GM19468 (cell line): ENCODE results near the gene OR2W3.

Source experiments
- ATAC-seq: cut with Tn5 transposase; IDR thresholded peaks from one replicate; pipeline ENCODE4 v1.9.1; 2021; ENCODE audit warnings: mild to moderate bottlenecking, moderate library complexity, moderate number of reproducible peaks; ENCODE audit not compliant: unreplicated experiment; ENCODE audit errors: extremely low read depth

The OR2W3 gene

DNA sequence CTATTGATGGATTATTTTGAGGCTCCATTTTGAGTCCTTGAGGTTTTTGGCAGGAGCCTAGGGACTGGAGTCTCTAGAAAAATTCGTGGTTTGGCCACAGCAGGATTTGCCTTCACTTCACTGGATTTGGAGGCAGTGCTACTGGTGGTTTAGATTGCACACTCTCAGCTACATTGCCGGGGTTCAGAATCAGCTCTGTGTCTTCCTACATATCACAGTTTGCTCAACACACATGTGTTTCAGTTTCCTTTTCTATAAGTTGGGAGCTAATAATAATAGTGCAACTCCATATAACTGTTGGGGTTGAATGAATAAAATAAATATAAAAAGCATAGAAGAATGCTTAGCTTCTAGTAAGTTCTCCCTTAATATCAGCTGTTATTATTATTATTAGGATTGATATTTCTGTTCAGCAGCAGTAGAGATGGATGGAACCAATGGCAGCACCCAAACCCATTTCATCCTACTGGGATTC, at the start of gene OR2W3:
Gene OR2W3, plus strand, starts transcription at position 425 of the 475 bp plus-strand sequence. Its CDS starts 0 bp downstream, at position 425.
- no peak for ATAC-seq

DNA sequence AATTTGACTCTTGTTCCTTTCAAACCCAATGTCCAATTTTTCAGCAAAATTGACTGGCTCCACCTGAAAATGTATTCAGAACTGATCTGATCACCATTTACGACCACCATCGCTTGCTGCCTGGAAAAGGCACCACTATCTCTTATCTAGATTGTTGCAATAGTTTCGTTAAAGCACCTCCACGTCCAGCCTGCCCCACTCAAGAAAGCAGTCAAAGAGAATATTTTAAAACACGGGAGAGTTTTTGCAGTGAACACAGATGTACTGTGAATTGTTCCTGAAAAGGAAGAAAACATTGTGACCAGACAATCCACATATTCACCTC, 49.7 kb upstream of the OR2W3 start:
- no peak for ATAC-seq

DNA sequence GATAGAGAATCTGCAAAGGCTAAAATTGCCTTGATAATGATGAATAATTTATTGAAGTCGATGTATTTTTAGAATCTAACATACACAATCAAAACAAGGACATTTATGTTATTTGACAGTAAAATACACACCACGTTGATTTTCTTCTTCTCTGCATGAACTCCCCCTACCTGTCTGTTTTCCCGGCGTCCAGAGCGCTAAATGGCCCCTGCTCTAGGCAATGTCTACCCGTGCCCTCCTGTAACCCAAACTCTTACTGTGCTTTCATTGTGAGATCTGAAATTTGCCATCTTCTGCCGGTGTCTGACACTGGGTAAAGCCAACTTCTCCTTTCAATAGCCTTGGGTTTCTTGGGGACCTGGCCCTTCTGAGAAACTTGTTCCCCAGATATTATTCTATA, 47.0 kb upstream of the OR2W3 start:
- no peak for ATAC-seq

DNA sequence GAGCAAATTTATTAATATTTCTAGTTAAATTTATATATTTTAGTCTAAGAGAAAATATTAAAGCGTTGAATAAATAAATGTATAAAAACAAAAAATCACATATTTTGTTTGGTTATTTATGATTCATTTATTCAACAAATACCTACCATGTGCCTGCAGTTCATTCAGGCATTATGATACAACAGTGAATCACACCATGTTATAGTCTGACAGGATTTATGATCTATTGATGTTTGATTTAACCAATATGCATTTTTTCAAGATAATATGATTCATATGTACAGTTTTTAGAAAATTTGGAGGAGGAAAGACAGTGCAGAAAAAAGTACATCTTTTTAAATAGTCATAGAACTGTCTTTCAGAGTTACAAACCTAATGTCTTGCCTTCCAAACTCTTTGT, 45.8 kb upstream of the OR2W3 start:
- no peak for ATAC-seq

DNA sequence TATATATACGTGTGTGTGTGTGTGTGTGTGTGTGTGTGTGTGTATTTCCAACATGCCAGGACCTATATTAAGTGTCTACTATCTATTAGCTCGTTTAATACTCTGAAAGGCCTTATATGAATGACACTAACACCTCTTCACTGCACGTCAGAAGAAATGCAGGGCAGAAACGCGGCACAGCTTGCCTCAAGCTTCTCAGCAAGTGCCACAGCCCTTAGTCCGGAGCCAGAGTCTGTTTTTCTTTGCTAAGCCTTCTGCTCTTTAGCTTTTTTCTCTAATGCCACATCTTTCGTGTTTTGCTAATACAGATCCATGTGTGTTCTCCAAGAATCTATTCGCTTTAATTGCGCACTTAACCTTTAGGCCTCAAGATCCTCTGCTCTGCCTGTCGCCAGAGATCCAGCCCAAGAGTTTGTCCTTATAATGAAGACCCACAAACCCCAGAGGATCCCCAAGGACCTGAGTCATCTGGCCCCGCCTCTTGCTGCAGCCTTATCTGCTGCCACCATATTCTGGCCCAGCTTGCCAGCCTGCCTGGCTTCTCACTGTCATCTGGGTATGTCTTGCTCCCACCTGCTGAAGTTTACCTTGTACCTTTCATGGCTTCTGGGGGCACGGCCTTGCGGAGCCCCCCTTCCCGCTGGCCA, 40.4 kb upstream of the OR2W3 start:
- no peak for ATAC-seq

DNA sequence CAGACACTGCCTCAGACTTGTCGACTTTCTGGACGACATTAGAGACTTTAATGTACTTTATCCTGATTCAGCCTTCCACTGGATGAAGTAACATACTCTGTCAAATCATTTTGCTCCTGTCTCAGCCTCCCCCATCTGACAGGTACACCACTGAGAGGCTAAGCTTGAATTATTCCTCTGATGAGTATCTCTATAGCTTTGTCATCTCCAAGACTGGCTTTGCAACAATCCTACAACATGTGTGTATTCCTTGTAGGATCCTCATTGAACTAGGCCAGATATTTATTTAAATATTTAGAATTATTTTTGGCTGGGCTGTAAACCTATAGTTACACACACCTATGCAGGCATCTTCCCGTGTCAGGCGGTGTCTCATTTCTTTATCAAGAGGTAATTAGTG, 39.5 kb upstream of the OR2W3 start:
- ATAC-seq, result no peak

DNA sequence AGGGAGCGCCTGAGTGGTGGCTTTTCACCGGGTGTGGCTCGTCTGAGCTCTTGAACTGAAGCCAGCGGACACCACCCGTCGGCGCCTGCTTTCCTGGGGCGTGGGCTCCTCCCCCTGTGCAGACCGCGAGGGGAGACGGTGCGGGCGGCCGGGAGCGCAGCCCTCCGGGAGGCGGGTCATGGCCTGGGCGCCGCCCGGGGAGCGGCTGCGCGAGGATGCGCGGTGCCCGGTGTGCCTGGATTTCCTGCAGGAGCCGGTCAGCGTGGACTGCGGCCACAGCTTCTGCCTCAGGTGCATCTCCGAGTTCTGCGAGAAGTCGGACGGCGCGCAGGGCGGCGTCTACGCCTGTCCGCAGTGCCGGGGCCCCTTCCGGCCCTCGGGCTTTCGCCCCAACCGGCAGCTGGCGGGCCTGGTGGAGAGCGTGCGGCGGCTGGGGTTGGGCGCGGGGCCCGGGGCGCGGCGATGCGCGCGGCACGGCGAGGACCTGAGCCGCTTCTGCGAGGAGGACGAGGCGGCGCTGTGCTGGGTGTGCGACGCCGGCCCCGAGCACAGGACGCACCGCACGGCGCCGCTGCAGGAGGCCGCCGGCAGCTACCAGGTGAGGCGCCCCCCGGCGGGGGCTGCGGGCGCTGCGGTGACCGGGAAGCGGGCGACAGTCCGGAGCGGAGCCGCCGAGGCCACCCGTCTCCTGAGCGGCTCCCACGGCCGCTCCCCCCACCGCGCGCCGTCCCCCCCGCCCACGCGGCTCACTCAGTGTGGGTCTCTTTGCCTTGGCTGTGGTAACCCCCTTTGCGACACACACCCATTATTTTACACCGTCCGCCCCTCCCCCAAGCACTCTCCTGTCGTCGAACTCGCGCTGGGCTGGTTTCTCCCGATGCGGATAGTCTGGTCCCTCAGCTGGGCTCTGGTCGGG, 38.1 kb upstream of the OR2W3 start, which contains the start of gene TRIM58:
Gene TRIM58, plus strand, starts transcription at position 119 of the 916 bp plus-strand sequence. Its CDS starts 60 bp downstream, at position 179.
- ATAC-seq, result no peak

DNA sequence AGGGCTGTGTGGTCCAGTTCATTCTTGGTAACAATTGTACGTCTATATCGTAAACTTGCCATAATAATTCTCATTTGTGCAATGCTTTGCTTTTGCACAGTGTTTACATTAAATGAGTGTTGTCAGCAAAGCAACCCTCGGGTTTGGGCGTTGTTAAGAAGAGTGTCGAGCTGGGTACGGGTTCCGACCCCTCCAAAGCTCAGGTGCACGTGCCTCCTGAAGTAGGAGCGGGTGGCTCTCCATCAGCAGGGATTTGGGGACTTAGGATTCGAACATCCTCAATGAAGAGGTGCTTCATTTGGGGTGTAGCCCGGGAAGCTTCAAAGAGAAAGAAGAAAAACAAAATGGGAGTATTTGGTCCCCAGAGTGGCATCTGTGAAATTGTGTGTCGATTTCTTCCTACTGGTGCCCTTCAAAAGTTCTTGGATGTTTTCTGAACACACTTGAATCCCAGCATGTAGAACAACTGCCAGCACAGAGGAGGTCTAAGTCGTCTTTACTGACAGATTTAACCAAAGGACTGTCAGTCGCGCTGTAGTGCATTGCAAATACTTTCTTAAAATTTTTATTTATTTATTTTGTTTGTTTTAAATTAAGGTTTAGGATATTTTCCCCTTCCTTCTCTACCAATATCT, 37.3 kb upstream of the OR2W3 start:
- ATAC-seq, result no peak

DNA sequence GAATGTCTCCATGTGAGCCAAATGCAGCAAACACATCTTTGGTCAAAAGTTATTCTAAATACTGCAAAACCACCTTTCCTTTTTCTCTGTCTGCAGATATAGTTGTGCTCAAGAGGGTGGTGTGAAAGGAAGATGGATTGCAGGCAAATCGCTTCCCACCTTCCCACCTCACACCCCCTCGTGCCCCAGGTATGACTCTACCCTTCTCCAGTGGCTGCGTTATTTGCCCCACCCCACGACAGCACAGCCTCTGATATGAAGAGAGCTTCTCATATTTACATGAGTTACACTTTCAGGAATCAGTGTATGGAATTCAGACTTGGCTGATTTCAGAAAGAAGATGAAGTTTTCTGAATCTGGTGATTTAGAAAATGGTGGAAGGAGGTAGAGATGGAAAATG, 32.6 kb upstream of the OR2W3 start:
- no peak for ATAC-seq

DNA sequence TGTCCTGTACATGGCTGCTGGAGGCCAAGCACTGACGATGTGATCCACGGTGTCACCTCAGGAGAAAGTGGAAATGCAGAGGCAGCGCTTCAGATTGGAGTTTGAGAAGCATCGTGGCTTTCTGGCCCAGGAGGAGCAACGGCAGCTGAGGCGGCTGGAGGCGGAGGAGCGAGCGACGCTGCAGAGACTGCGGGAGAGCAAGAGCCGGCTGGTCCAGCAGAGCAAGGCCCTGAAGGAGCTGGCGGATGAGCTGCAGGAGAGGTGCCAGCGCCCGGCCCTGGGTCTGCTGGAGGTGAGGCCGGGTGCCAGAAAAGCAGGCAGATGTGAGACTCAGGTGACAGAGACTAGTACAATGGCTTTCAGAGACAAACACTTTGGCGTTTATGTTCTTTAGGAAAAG, 30.7 kb upstream of the OR2W3 start:
- no peak for ATAC-seq

DNA sequence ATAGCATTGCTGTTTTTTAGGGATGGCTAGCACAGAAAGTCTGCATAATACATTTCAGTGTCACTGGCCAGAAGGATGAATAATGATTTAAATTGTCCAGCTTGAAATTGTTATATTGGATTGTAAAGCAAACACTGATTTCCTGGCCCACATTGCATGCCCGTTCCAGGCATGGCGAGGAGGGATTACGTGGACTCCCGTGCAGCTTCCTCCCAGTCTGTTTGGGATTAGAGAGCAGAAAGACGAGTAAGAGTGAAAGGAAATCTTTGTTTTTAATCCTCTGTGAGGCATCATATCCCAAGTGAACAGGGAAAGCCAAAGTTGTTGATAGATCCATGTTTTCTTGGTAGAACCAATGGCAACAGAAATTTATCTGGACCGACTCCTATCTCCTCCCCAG, 30.0 kb upstream of the OR2W3 start:
- no peak for ATAC-seq

DNA sequence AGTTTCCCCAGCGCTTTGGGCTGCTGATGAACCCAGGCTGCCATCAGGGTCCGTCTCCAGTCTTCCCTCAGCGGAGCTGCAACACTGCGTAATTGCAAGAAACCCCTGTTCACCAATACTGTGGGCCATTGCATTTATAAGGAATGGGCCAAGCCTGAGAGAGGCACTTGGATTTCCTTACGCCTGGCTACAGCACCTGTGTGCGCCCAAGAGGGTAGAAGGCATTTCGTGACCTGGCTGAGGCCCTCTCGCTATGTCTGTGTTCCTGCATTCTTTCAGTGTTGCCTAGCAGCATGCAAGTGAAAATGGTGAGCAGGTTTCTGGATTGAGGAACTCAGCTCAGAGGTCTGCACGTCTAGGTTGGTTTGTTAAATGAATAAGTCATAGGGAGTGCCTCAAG, 12.0 kb upstream of the OR2W3 start:
- ATAC-seq, result no peak

DNA sequence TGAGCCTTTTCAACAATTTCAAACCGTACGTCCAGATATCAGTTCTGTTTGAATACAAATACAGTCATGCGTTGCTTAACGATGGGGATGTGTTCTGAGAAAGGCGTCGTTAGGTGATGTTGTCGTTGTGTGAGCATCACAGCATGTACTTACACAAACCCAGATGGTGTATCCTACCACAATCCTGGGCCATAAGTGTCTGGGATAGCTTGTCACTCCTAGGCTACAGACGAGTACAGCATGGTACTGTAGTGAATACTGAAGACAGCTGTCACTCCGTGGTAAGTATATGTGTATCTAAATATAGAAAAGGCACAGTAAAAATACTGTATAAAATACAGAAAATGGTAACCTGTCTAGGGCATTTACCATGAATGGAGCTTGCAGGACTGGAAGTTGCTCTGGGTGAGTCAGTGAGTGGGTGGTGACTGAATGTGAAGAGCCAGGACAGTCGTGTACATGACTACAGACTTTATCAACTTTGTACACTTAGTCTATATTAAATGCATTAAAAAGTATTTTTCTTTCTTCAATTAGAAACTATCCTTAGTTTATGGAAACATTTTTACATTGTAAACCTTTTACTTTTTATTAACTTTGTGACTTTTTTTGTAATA, 10.5 kb upstream of the OR2W3 start:
- no peak for ATAC-seq

DNA sequence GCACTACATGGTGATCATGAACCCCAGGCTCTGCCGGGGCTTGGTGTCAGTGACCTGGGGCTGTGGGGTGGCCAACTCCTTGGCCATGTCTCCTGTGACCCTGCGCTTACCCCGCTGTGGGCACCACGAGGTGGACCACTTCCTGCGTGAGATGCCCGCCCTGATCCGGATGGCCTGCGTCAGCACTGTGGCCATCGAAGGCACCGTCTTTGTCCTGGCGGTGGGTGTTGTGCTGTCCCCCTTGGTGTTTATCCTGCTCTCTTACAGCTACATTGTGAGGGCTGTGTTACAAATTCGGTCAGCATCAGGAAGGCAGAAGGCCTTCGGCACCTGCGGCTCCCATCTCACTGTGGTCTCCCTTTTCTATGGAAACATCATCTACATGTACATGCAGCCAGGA, 589 bp downstream of the OR2W3 start:
- ATAC-seq, result no peak

DNA sequence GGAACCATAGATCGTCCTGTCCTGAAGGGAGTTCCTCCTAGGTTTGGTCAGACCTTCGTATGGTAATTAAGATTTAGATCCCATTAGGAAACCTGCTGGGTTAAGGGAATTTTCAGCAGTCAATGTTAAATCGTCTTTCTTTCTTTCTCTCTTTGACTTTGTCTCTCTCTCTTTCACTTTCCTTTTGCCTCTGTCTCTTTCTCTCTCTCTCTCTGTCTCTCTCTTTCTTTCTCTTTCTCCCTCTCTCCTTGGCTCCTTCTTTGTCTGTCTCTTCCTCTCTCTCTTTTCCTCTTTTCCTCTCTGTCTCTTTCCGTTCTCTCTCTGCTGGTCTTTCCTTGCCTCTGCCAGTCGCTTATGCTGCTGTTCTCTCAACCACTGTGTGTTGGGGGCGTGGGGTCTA, 8.7 kb downstream of the OR2W3 start:
- ATAC-seq, result no peak

DNA sequence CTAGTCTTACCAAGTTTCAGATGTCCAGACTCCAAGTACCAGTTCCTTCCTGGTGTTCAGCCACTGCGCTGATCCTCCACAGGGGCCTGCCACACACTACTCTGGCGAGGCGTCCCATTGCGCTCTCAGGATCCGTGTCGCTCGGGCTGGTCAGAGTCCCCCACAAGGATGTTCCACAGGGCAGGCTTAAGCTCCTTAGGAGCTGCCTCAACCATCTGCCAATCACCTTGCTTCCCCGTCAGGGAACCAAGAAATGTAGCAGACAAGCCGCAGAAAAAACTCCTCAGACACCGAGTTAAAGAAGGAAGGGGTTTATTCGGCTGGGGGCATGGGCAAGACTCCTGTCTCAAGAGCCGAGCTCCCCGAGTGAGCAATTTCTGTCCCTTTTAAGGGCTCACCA, 9.8 kb downstream of the OR2W3 start:
- ATAC-seq, result no peak

DNA sequence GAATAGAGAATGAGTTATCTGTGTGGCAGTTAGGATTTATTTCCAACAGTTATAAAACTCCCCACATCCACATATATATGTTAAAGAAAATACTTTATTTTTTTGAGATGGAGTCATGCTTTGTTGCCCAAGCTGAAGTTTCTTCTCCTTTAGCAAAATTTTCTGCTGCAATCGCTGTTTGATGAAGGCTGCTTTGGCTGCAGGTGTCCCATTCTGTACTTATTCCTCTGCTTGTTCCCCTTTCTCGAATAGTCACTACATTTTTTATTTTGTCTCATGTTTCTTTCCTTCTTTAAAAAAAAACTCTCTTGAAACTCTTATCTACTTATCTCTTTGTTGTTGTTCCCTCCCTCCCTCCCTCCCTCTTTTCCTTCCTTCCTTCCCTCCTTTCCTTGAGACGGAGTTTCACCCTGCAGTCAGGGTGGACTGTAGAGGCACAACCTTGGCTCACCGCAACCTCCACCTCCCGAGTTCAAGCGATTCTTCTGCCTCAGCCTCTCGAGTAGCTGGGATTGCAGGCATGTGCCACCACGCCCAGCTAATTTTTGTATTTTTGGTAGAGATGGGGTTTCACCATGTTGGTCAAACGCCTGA, 10.6 kb downstream of the OR2W3 start:
- ATAC-seq, result no peak

DNA sequence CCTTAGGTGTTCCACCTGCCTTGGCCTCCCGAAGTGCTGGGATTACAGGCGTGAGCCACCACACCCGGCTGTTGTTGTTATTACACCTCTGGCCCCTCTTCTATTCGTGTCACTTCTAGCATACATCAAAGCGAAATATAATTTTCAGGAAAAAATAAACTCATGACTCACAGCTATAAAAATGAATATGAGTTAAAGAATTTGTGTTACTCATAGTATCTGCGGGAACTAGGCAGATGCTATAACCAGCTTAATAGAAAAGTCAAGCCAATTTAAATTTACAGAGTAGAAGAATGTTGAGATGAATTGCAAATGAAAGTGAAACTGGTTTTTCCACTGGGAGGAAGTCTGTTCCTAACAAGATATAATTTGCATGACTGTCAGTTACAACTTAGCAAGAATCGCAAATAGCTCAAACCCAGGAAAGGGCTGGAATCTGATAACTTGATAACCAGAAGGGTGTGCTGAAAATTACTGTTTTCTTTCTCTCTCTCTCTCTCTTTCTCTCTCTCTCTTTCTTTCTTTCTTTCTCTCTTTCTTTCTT, 11.2 kb downstream of the OR2W3 start:
- ATAC-seq, result no peak

DNA sequence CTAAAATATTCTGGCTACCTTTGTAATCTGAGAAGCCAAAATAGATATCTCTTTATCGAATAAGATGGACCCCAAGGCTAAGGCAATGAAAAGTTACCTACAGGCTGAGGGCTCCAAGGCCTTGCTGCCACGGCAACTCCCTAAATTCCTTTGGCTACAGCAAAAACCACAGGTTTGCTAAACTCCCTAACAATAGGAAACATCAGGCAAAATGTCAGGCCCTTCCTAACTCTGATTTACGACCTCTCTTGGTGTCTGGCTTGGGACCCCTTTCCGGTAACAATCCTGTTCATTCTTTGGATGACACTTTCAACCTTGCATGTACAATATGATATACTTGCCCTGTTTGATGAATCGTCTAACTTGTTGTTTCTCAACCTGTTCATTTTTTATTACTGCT, 13.4 kb downstream of the OR2W3 start:
- no peak for ATAC-seq

DNA sequence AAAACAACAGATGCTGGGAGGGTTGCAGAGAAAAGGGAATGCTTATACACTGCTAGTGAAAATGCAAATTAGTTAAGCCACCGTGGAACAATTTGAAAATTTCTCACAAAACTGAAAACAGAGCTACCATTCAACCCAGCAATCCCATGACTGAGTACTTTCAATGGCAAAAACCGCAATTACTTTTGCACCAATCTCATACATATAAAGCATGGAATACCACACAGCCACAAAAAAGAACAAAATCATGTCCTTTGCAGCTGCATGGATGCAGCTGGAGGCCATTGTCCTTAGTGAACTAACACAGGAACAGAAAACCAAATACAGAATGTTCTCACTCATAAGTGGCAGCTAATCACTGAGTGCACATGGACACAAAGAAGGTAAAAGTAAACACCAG, 18.4 kb downstream of the OR2W3 start:
- ATAC-seq, result no peak
